Loucy (cell line): ENCODE results near the gene CLIC6.

Source experiments
- H2AFZ ChIP-seq: fragments of 200-600 bp; sonication (generic); 2 replicates; pipeline ENCODE4 v1.6.0; 2016; ENCODE audit warnings: antibody characterized with exemption, mild to moderate bottlenecking, low read length, moderate library complexity
- H3F3A ChIP-seq: fragments of 200-600 bp; 2 replicates; pipeline ENCODE4 v1.6.0; 2016; ENCODE audit warnings: antibody characterized with exemption, low read depth, mild to moderate bottlenecking
- H3K27me3 ChIP-seq: fragments of 200-600 bp; sonication (generic); 2 replicates; pipeline ENCODE4 v1.6.1; 2014; ENCODE audit warnings: low read length, mild to moderate bottlenecking; ENCODE audit not compliant: insufficient read depth, poor library complexity, severe bottlenecking
- H3K36me3 ChIP-seq: fragments of 200-600 bp; sonication (generic); 2 replicates; pipeline ENCODE4 v1.6.1; 2016; ENCODE audit warnings: low read length; ENCODE audit not compliant: insufficient read depth
- H3K4me1 ChIP-seq: fragments of 200-600 bp; sonication (generic); 2 replicates; pipeline ENCODE4 v1.5.1; 2014; ENCODE audit warnings: low read length, mild to moderate bottlenecking; ENCODE audit not compliant: insufficient read depth, poor library complexity, severe bottlenecking
- H3K4me2 ChIP-seq: fragments of 200-600 bp; sonication (generic); 2 replicates; pipeline ENCODE4 v1.6.0; 2014; ENCODE audit warnings: antibody characterized with exemption, low read length, low read depth, mild to moderate bottlenecking; ENCODE audit not compliant: poor library complexity, severe bottlenecking
- H3K4me3 ChIP-seq: fragments of 200-600 bp; sonication (generic); 2 replicates; pipeline ENCODE4 v1.5.1; 2014; ENCODE audit warnings: low read length, mild to moderate bottlenecking, mixed read lengths; ENCODE audit not compliant: poor library complexity, severe bottlenecking
- H3K79me2 ChIP-seq: fragments of 200-600 bp; sonication (generic); 2 replicates; pipeline ENCODE4 v1.6.1; 2014; ENCODE audit warnings: low read length; ENCODE audit not compliant: insufficient read depth
- H3K9ac ChIP-seq: fragments of 200-600 bp; sonication (generic); 2 replicates; pipeline ENCODE4 v1.6.0; 2014; ENCODE audit warnings: mild to moderate bottlenecking, low read depth, low read length, moderate library complexity; ENCODE audit not compliant: poor library complexity, severe bottlenecking
- H3K9me2 ChIP-seq: fragments of 200-600 bp; sonication (generic); replicated peaks from 2 replicates; pipeline ENCODE4 v1.6.1; 2016; ENCODE audit warnings: low read depth, low read length, mixed read lengths
- H3K9me3 ChIP-seq: fragments of 200-600 bp; sonication (generic); 2 replicates; pipeline ENCODE4 v1.6.1; 2014; ENCODE audit warnings: mild to moderate bottlenecking, antibody characterized with exemption, low read length, low read depth; ENCODE audit not compliant: insufficient read depth
- H4K20me1 ChIP-seq: fragments of 200-600 bp; sonication (generic); 2 replicates; pipeline ENCODE4 v1.6.0; 2014; ENCODE audit warnings: antibody characterized with exemption, low read length, mild to moderate bottlenecking; ENCODE audit not compliant: insufficient read depth, poor library complexity, severe bottlenecking
- CTCF ChIP-seq: fragments of 200-600 bp; sonication (generic); conservative IDR thresholded peaks from 2 replicates; pipeline ENCODE4 v1.5.1; 2014; ENCODE audit warnings: mild to moderate bottlenecking, antibody characterized with exemption, low read length
- EZH2phosphoT487 ChIP-seq: fragments of 200-600 bp; IDR thresholded peaks from 2 replicates; pipeline ENCODE4 v1.6.1; 2018; ENCODE audit warnings: antibody characterized with exemption, mild to moderate bottlenecking, moderate library complexity, borderline replicate concordance

CLIC6 gene

DNA sequence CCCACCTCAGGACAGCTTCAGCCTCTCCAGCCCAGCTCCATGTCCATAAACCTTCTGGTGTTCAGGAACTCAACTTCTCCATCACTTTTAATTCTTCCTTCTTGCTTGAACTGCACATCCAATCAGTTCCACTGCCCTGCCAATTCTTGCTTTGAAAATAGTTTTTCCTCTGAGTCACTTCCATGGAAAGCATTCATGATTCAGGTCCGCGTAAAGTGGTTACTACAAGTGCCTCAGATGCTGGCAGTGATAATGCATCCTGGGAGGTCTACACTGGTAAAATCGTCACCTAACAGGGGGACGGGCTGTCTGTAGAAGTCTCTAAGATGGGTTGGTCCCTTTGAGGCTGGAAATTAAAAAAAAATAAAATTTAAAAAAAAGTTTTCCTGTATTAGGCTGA lies 27.9 kb upstream of the CLIC6 start:
- TF ChIP-seq CTCF, result no peak
- TF ChIP-seq EZH2phosphoT487, result no peak
- no peak overlapping the region for H3K9ac ChIP-seq
- H4K20me1 ChIP-seq, result no peaks in the 10 kb centered on the region
- H3K9me2 ChIP-seq, result no peaks in the 10 kb centered on the region
- no peaks in the 10 kb centered on the region for H3F3A ChIP-seq
- no peaks in the 10 kb centered on the region for H3K9me3 ChIP-seq
- H2AFZ ChIP-seq, result no peak overlapping the region
- no peak overlapping the region for H3K4me3 ChIP-seq
- H3K4me2 ChIP-seq, result no peak overlapping the region
- no peaks in the 10 kb centered on the region for H3K79me2 ChIP-seq
- H3K27me3 ChIP-seq, result no peaks in the 10 kb centered on the region
- H3K4me1 ChIP-seq, result peaks cover 23% of the 10 kb centered on the region
- H3K36me3 ChIP-seq, result no peaks in the 10 kb centered on the region

GRCh38 chr21:34642211-34643075 lies 26.4 kb upstream of the CLIC6 start:
- TF ChIP-seq EZH2phosphoT487 (no peak), CTCF (no peak)
- no peaks in the 10 kb centered on the region for H3K9me3 ChIP-seq
- no peaks in the 10 kb centered on the region for H3F3A ChIP-seq
- no peak overlapping the region for H3K4me3 ChIP-seq
- H3K4me2 ChIP-seq, result no peak overlapping the region
- no peaks in the 10 kb centered on the region for H3K36me3 ChIP-seq
- H3K9ac ChIP-seq, result no peak overlapping the region
- no peaks in the 10 kb centered on the region for H3K27me3 ChIP-seq
- H3K4me1 ChIP-seq, result peaks cover 23% of the 10 kb centered on the region
- no peaks in the 10 kb centered on the region for H3K9me2 ChIP-seq
- H3K79me2 ChIP-seq, result no peaks in the 10 kb centered on the region
- H2AFZ ChIP-seq, result no peak overlapping the region
- H4K20me1 ChIP-seq, result no peaks in the 10 kb centered on the region

DNA sequence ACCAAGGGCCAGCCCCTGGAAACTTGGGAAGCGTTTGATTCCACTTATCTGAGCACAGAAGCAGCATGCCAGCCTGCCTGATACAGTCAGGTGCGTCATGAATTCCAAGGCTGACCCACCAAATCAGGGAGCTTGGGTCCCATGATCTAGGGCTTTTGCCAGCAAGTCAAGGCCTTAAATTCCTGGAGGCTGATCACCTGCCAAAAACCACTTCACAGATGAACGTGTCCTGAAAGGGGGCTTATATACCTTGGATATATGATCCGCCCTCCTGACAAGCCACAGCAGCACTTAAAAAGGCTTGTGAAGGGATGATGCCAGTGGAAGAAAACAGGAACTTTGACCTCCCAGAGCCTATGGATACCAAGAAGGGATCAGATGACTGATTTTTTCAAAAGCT lies 24.0 kb upstream of the CLIC6 start:
- H3K79me2 ChIP-seq, result no peaks in the 10 kb centered on the region
- peaks cover 17% of the 10 kb centered on the region for H3K4me1 ChIP-seq
- no peaks in the 10 kb centered on the region for H3K27me3 ChIP-seq
- H3K4me3 ChIP-seq, result no peak overlapping the region
- no peaks in the 10 kb centered on the region for H3K36me3 ChIP-seq
- no peaks in the 10 kb centered on the region for H3K9me2 ChIP-seq
- H2AFZ ChIP-seq, result no peak overlapping the region
- no peaks in the 10 kb centered on the region for H4K20me1 ChIP-seq
- no peak overlapping the region for H3K4me2 ChIP-seq
- TF ChIP-seq EZH2phosphoT487, result no peak
- no peak for TF ChIP-seq CTCF
- no peaks in the 10 kb centered on the region for H3F3A ChIP-seq
- no peak overlapping the region for H3K9ac ChIP-seq
- no peaks in the 10 kb centered on the region for H3K9me3 ChIP-seq
